H7 (cell line): ENCODE data around the gene EML2. TPM values are rescaled to one million over a fixed set of nuclear protein-coding genes. Genes with fewer than 3 reads are reported as not detected.

ENCODE experiments used
- DNase-seq: peaks from one replicate; pipeline ENCODE4 v3.0.0; 2012
- H3K27me3 ChIP-seq: 2 replicates; pipeline ENCODE4 v1.6.0; 2011; ENCODE audit warnings: mild to moderate bottlenecking, low read length; ENCODE audit not compliant: control insufficient read depth, insufficient read depth
- H3K36me3 ChIP-seq: replicated peaks from 2 replicates; pipeline ENCODE4 v1.5.1; 2011; ENCODE audit warnings: low read length; ENCODE audit not compliant: control insufficient read depth, insufficient read depth
- H3K4me3 ChIP-seq: 2 replicates; pipeline ENCODE4 v1.5.1; 2011; ENCODE audit warnings: low read depth, mild to moderate bottlenecking, control low read depth, low read length, moderate library complexity; ENCODE audit not compliant: insufficient read depth
- total RNA-seq: library from RNA; depleted of rRNA; stranded (reverse); fragments of >200 nt; shearing (Covaris generic); gene quantifications from 2 replicates; pipeline ENCODE4 v1.2.3, GENCODE V29; 2014

Gene EML2
- total RNA-seq, 1 experiment from 2014 or later = 42.5 TPM

- Histone ChIP-seq H3K27me3 (peaks cover 15% of the 10 kb centered on the region), H3K36me3 (no peaks in the 10 kb centered on the region), H3K4me3 (no peak overlapping the region)
- DNase-seq = no peak
Observed at GRCh38 chr19:45664575-45664974, 25.4 kb upstream of the EML2 start.

GRCh38 chr19:45663800-45664199, 24.6 kb upstream of the EML2 start:
- Histone ChIP-seq H3K27me3 (peaks cover 8% of the 10 kb centered on the region), H3K4me3 (no peak overlapping the region), H3K36me3 (no peaks in the 10 kb centered on the region)
- no peak for DNase-seq

GRCh38 chr19:45660636-45661035, 21.4 kb upstream of the EML2 start:
- Histone ChIP-seq H3K27me3 (no peaks in the 10 kb centered on the region), H3K36me3 (no peaks in the 10 kb centered on the region), H3K4me3 (no peak overlapping the region)
- DNase-seq = peak; percentile 49

GRCh38 chr19:45659096-45659729, 20.0 kb upstream of the EML2 start:
- H3K36me3 ChIP-seq = no peaks in the 10 kb centered on the region
- no peaks in the 10 kb centered on the region for H3K27me3 ChIP-seq
- H3K4me3 ChIP-seq = no peak overlapping the region
- peak; percentile 49 for DNase-seq

- no peaks in the 10 kb centered on the region for H3K27me3 ChIP-seq
- DNase-seq = peak; percentile 67
- no peak overlapping the region for H3K4me3 ChIP-seq
- no peaks in the 10 kb centered on the region for H3K36me3 ChIP-seq
Observed at GRCh38 chr19:45657520-45658167, 18.4 kb upstream of the EML2 start.

GRCh38 chr19:45655073-45655472, 15.9 kb upstream of the EML2 start:
- no peak overlapping the region for H3K4me3 ChIP-seq
- no peaks in the 10 kb centered on the region for H3K36me3 ChIP-seq
- H3K27me3 ChIP-seq = no peaks in the 10 kb centered on the region
- DNase-seq = no peak

GRCh38 chr19:45653634-45654033, 14.4 kb upstream of the EML2 start:
- no peak overlapping the region for H3K4me3 ChIP-seq
- no peaks in the 10 kb centered on the region for H3K36me3 ChIP-seq
- no peaks in the 10 kb centered on the region for H3K27me3 ChIP-seq
- DNase-seq = peak; percentile 35

GRCh38 chr19:45650722-45651121, 11.5 kb upstream of the EML2 start:
- Histone ChIP-seq H3K27me3 (no peaks in the 10 kb centered on the region), H3K36me3 (no peaks in the 10 kb centered on the region), H3K4me3 (no peak overlapping the region)
- DNase-seq = no peak

- Histone ChIP-seq H3K36me3 (no peaks in the 10 kb centered on the region), H3K27me3 (peaks cover 8% of the 10 kb centered on the region), H3K4me3 (peak overlapping the region; percentile 7; the same call in 1 of the 2 replicates)
- DNase-seq = no peak
Observed at GRCh38 chr19:45646345-45646698, 7.1 kb upstream of the EML2 start.

- peak; percentile 97 for DNase-seq
- Histone ChIP-seq H3K27me3 (peaks cover 8% of the 10 kb centered on the region), H3K36me3 (no peaks in the 10 kb centered on the region), H3K4me3 (peak overlapping the region; percentile 41)
Observed at GRCh38 chr19:45645631-45646344, 6.6 kb upstream of the EML2 start.

GRCh38 chr19:45645068-45645630, 6.0 kb upstream of the EML2 start:
- Histone ChIP-seq H3K27me3 (peaks cover 8% of the 10 kb centered on the region), H3K36me3 (no peaks in the 10 kb centered on the region), H3K4me3 (peak overlapping the region; percentile 41)
- no peak for DNase-seq

- Histone ChIP-seq H3K36me3 (no peaks in the 10 kb centered on the region), H3K4me3 (peak overlapping the region; percentile 56; the same call in 1 of the 2 replicates), H3K27me3 (peaks cover 8% of the 10 kb centered on the region)
- DNase-seq = peak; percentile 56
Observed at GRCh38 chr19:45643927-45644771, 5.0 kb upstream of the EML2 start.

GRCh38 chr19:45643024-45643926, 4.1 kb upstream of the EML2 start:
- DNase-seq = peak; percentile 95
- Histone ChIP-seq H3K27me3 (peaks cover 8% of the 10 kb centered on the region), H3K4me3 (peak overlapping the region; percentile 56), H3K36me3 (no peaks in the 10 kb centered on the region)
